ENCODE results near the gene CBX6. TPM values are rescaled to one million over a fixed set of nuclear protein-coding genes. Genes with fewer than 3 reads are reported as not detected.
"Not testable (repeated sequence)": the region's sequence is repeated elsewhere in the genome, so short reads cannot be mapped to it uniquely, and the experiment has no call there.

CBX6 gene
- 100 to 1,000 TPM; 159 to 171 TPM for total RNA-seq
- 10.8 TPM for polyA plus RNA-seq

DNA sequence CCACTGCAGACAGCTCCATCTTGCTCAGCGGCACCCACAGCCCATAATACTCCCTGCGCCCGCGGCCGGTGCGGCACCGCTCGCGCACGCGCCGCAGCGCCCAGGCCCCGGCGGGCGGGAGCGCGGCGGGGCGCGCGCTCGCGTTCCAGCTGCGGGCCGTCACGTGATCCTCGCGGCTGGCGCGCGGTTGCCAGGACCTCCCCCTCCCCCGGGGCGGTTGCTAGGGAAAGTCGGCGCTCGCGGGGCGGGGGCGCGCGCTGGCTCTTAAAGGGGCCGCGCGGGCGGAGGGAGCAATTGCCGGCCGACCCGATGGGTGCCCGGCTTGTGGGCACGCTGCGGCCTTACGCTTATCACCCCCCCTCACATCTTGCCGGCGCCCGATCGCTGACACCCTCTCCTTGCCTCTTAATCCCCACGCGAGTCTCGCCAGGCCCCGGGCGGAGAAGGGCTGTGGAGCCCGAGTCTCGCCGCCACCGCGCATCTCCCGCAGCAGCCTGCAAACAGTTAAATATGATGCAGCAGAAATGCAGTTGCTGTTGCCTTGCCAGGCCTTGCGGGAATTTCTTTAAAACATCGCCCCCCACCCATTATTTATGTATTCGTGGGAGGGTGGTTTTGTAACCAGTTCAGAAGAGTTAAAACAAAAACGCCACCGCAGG lies at the start of gene CBX6:
CBX6 (minus strand) TSS at position 45 of the 659 bp plus-strand sequence; CDS start at position 19, 26 bp downstream.
- peaks cover 0 to 4% of the 10 kb centered on the region in 2 donors for H3K27me3 Mint-ChIP-seq
- peak within 1 kb of the TSS; percentile 95 for H3K4me3 ChIP-seq (ENCODE audit: low read length)
- ChIA-PET POLR2A (interaction anchor here (0.5 to 2.4 kb wide), 7 partner anchors 11 to 1172 kb away, joined by 3 to 8 read pairs (median 4); partner anchors contain the start of genes GTPBP1, NPTXR and RPL3), CTCF (interaction anchor here (1.1 to 4.1 kb wide), 6 partner anchors 14 to 446 kb away, joined by 3 to 114 read pairs (median 4); partner anchors contain the start of genes CBX7 and RPL3)
- H3K4me1 Mint-ChIP-seq, result peaks cover 41 to 60% (median 50%) of the 10 kb centered on the region in 3 donors
- no peaks in the 10 kb centered on the region for H3K9me3 ChIP-seq (ENCODE audit: low read length)
- no peaks in the 10 kb centered on the region for H3K27me3 ChIP-seq (ENCODE audit: insufficient read depth, low read length, poor library complexity, severe bottlenecking)
- H3K36me3 ChIP-seq (ENCODE audit: insufficient read depth, low read length), result peaks cover 5% of the 10 kb centered on the region
- peak within 1 kb of the TSS; percentile 85 to 99 (median 90) for H3K27ac Mint-ChIP-seq
- H3K36me3 Mint-ChIP-seq, result peaks cover 0 to 33% (median 0%) of the 10 kb centered on the region in 3 donors
- peak; percentile 92 to 95 (median 93) for DNase-seq
- peak within 1 kb of the TSS; percentile 84 to 95 (median 92) for H3K4me3 Mint-ChIP-seq
- peak within 1 kb of the TSS; percentile 64 for H3K27ac ChIP-seq (ENCODE audit: low read depth, low read length)
- no peaks in the 10 kb centered on the region for H3K9me3 Mint-ChIP-seq
- peaks cover 44% of the 10 kb centered on the region for H3K4me1 ChIP-seq (ENCODE audit: insufficient read depth, low read length)

DNA sequence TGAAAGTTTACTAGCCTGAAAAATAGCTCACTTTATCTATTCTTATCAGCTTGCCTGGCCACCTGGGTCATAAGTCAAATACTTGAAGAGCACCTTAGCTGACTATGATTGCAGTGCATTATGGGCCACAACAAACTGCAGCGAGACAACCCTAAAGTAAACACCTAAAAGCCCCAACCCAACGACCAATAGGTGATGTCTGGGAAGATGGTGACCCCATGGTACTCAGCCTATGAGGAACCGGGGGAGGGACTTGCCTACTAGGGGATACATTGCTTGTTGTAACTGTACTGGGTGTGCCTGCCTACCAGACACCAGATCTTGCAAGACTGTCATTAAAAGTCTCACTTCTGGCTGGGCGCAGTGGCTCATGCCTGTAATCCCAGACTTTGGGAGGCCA lies 49.8 kb upstream of the CBX6 start:
- no peak for DNase-seq
- H3K27me3 ChIP-seq (ENCODE audit: insufficient read depth, low read length, poor library complexity, severe bottlenecking), result peaks cover 9% of the 10 kb centered on the region
- no peaks in the 10 kb centered on the region for H3K9me3 ChIP-seq (ENCODE audit: low read length)
- ChIA-PET POLR2A (no interaction called here), CTCF (interaction anchor here (1.3 kb wide), 1 partner anchor 52 kb away, joined by 3 read pairs; no protein-coding TSS in a partner anchor)
- Mint-ChIP-seq H3K4me3 (no peak overlapping the region), H3K4me1 (no peaks in the 10 kb centered on the region), H3K36me3 (no peaks in the 10 kb centered on the region), H3K9me3 (no peaks in the 10 kb centered on the region), H3K27me3 (peaks cover 21 to 31% of the 10 kb centered on the region in 2 donors), H3K27ac (no peak overlapping the region)
- no peak overlapping the region for H3K4me3 ChIP-seq (ENCODE audit: low read length)
- H3K4me1 ChIP-seq (ENCODE audit: insufficient read depth, low read length), result no peaks in the 10 kb centered on the region
- no peak overlapping the region for H3K27ac ChIP-seq (ENCODE audit: low read depth, low read length)
- no peaks in the 10 kb centered on the region for H3K36me3 ChIP-seq (ENCODE audit: insufficient read depth, low read length)

DNA sequence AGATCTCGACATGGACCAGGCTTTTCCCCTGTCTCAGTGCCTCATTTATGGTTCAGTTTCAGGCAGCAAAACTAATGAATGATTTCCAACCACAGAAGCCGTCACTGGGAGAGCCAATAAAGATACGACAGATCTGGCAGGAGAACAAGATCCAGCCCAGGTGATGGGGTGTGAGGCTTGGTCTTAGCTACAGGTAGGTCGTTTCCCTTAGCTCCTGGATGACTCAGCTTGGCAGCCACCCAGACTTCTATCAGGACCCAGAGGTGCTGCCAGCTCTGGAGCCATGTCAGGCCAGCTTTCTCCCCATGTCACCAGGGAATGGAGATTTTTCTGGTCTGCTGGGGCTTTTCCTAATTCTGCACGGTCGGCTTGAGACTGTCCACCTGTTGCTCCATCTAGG lies 49.1 kb upstream of the CBX6 start:
- Mint-ChIP-seq H3K36me3 (no peaks in the 10 kb centered on the region), H3K4me1 (no peaks in the 10 kb centered on the region), H3K9me3 (no peaks in the 10 kb centered on the region), H3K27me3 (peaks cover 18 to 31% of the 10 kb centered on the region in 2 donors), H3K4me3 (no peak overlapping the region), H3K27ac (no peak overlapping the region)
- CTCF ChIA-PET, result interaction anchor here (1.3 kb wide), 1 partner anchor 51 kb away, joined by 3 read pairs; no protein-coding TSS in a partner anchor
- DNase-seq, result no peak
- Histone ChIP-seq H3K27ac (ENCODE audit: low read depth, low read length) (no peak overlapping the region), H3K4me3 (ENCODE audit: low read length) (no peak overlapping the region), H3K9me3 (ENCODE audit: low read length) (no peaks in the 10 kb centered on the region), H3K4me1 (ENCODE audit: insufficient read depth, low read length) (no peaks in the 10 kb centered on the region), H3K36me3 (ENCODE audit: insufficient read depth, low read length) (no peaks in the 10 kb centered on the region), H3K27me3 (ENCODE audit: insufficient read depth, low read length, poor library complexity, severe bottlenecking) (peaks cover 8% of the 10 kb centered on the region)
- POLR2A ChIA-PET, result no interaction called here

- Mint-ChIP-seq H3K9me3 (no peaks in the 10 kb centered on the region), H3K27ac (no peak overlapping the region), H3K4me1 (no peaks in the 10 kb centered on the region), H3K27me3 (peaks cover 8 to 21% of the 10 kb centered on the region in 2 donors), H3K36me3 (no peaks in the 10 kb centered on the region), H3K4me3 (no peak overlapping the region)
- ChIA-PET CTCF (interaction anchor here (1.8 kb wide), 1 partner anchor 50 kb away, joined by 11 read pairs; no protein-coding TSS in a partner anchor), POLR2A (no interaction called here)
- no peak overlapping the region for H3K27ac ChIP-seq (ENCODE audit: low read depth, low read length)
- H3K9me3 ChIP-seq (ENCODE audit: low read length), result no peaks in the 10 kb centered on the region
- H3K4me1 ChIP-seq (ENCODE audit: insufficient read depth, low read length), result no peaks in the 10 kb centered on the region
- H3K4me3 ChIP-seq (ENCODE audit: low read length), result no peak overlapping the region
- no peaks in the 10 kb centered on the region for H3K36me3 ChIP-seq (ENCODE audit: insufficient read depth, low read length)
- DNase-seq, result no peak
- H3K27me3 ChIP-seq (ENCODE audit: insufficient read depth, low read length, poor library complexity, severe bottlenecking), result no peaks in the 10 kb centered on the region
Measured at GRCh38 chr22:38919631-38920190, 47.7 kb upstream of the CBX6 start.

- Histone ChIP-seq H3K36me3 (ENCODE audit: insufficient read depth, low read length) (no peaks in the 10 kb centered on the region), H3K4me3 (ENCODE audit: low read length) (no peak overlapping the region), H3K27me3 (ENCODE audit: insufficient read depth, low read length, poor library complexity, severe bottlenecking) (no peaks in the 10 kb centered on the region), H3K4me1 (ENCODE audit: insufficient read depth, low read length) (no peaks in the 10 kb centered on the region), H3K27ac (ENCODE audit: low read depth, low read length) (no peak overlapping the region), H3K9me3 (ENCODE audit: low read length) (no peaks in the 10 kb centered on the region)
- no peak for DNase-seq
- H3K4me1 Mint-ChIP-seq, result no peaks in the 10 kb centered on the region
- CTCF ChIA-PET, result no interaction called here
- no peak overlapping the region for H3K27ac Mint-ChIP-seq
- H3K4me3 Mint-ChIP-seq, result no peak overlapping the region
- H3K27me3 Mint-ChIP-seq, result peaks cover 13 to 46% of the 10 kb centered on the region in 2 donors
- H3K36me3 Mint-ChIP-seq, result peaks cover 0 to 1% (median 0%) of the 10 kb centered on the region in 3 donors
- H3K9me3 Mint-ChIP-seq, result no peaks in the 10 kb centered on the region
- POLR2A ChIA-PET, result no interaction called here
Measured at GRCh38 chr22:38911434-38911833, 39.4 kb upstream of the CBX6 start.

DNA sequence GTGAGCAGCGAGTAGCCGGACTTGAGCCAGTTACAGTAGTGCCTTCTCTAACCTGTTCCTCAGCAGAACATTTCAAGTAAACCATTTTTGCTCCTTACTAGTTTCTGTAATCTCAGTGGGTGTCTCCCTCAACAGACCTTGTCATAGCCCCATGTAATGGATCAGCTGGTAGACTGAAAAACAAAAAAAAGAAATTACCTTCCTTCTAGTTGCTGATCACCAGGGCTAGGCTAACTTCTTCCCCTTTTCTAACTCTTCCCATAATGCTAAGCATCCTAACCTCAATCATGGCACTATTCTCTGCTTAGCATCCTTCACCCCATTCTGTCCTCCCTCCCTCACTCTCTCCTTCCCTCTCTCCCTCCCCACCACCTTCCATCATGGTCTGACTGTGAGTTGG lies 35.8 kb upstream of the CBX6 start:
- POLR2A ChIA-PET, result no interaction called here
- Mint-ChIP-seq H3K27ac (no peak overlapping the region), H3K27me3 (peaks cover 15 to 52% of the 10 kb centered on the region in 2 donors), H3K9me3 (peaks cover 0 to 7% (median 4%) of the 10 kb centered on the region in 5 donors), H3K36me3 (peaks cover 0 to 4% (median 1%) of the 10 kb centered on the region in 3 donors), H3K4me3 (no peak overlapping the region), H3K4me1 (no peaks in the 10 kb centered on the region)
- no peaks in the 10 kb centered on the region for H3K36me3 ChIP-seq (ENCODE audit: insufficient read depth, low read length)
- no peak for DNase-seq
- H3K4me1 ChIP-seq (ENCODE audit: insufficient read depth, low read length), result no peaks in the 10 kb centered on the region
- no peaks in the 10 kb centered on the region for H3K27me3 ChIP-seq (ENCODE audit: insufficient read depth, low read length, poor library complexity, severe bottlenecking)
- no peak overlapping the region for H3K27ac ChIP-seq (ENCODE audit: low read depth, low read length)
- CTCF ChIA-PET, result no interaction called here
- no peaks in the 10 kb centered on the region for H3K9me3 ChIP-seq (ENCODE audit: low read length)
- H3K4me3 ChIP-seq (ENCODE audit: low read length), result no peak overlapping the region

GRCh38 chr22:38906052-38906451 lies 34.0 kb upstream of the CBX6 start:
- no peak overlapping the region for H3K4me3 ChIP-seq (ENCODE audit: low read length)
- no peaks in the 10 kb centered on the region for H3K27me3 ChIP-seq (ENCODE audit: insufficient read depth, low read length, poor library complexity, severe bottlenecking)
- CTCF ChIA-PET, result interaction anchor here (1.0 kb wide), 1 partner anchor 36 kb away, joined by 3 read pairs; no protein-coding TSS in a partner anchor
- Mint-ChIP-seq H3K4me3 (no peak overlapping the region), H3K9me3 (peaks cover 0 to 7% (median 4%) of the 10 kb centered on the region in 5 donors), H3K27ac (no peak overlapping the region), H3K27me3 (peaks cover 14 to 44% of the 10 kb centered on the region in 2 donors), H3K36me3 (peaks cover 0 to 4% (median 1%) of the 10 kb centered on the region in 3 donors), H3K4me1 (peaks cover 3 to 8% (median 5%) of the 10 kb centered on the region in 3 donors)
- no peak for DNase-seq
- H3K36me3 ChIP-seq (ENCODE audit: insufficient read depth, low read length), result no peaks in the 10 kb centered on the region
- no peaks in the 10 kb centered on the region for H3K9me3 ChIP-seq (ENCODE audit: low read length)
- H3K4me1 ChIP-seq (ENCODE audit: insufficient read depth, low read length), result no peaks in the 10 kb centered on the region
- POLR2A ChIA-PET, result no interaction called here
- no peak overlapping the region for H3K27ac ChIP-seq (ENCODE audit: low read depth, low read length)

DNA sequence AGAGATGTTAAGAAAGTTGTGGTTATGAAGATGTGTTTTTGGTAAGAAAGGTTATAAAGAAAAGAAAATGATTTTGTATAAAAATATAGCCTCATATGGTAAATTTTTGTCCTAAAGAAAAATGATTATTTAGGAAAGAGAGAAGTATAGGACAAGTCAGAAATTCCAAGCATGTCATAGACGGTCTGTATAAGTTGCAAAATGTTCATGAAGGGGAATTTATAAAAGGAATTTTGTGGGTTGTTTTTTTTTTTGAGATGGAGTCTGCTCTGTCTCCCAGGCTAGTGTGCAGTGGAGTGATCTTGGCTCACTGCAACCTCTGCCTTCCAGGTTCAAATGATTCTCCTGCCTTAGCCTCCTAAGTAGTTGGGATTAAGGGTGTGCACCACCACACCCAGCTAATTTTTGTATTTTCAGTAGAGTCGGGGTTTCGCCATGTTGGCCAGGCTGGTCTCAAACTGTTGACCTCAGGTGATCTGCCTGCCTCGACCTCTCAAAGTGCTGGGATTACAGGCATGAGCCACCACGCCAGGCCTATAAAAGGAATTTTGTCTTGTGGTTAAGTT lies 32.1 kb upstream of the CBX6 start:
- H3K27ac Mint-ChIP-seq; DNase-seq; H3K27ac ChIP-seq (ENCODE audit: low read depth, low read length); H3K4me1 ChIP-seq (ENCODE audit: insufficient read depth, low read length); H3K9me3 ChIP-seq (ENCODE audit: low read length); H3K9me3 Mint-ChIP-seq; H3K4me3 Mint-ChIP-seq; H3K36me3 ChIP-seq (ENCODE audit: insufficient read depth, low read length); H3K4me3 ChIP-seq (ENCODE audit: low read length); H3K27me3 ChIP-seq (ENCODE audit: insufficient read depth, low read length, poor library complexity, severe bottlenecking); POLR2A ChIA-PET; H3K36me3 Mint-ChIP-seq: not testable (repeated sequence)
- CTCF ChIA-PET, result interaction anchor here (0.7 kb wide), 1 partner anchor 34 kb away, joined by 4 read pairs; no protein-coding TSS in a partner anchor
- Mint-ChIP-seq H3K27me3 (peaks cover 13 to 25% of the 10 kb centered on the region in 2 donors), H3K4me1 (peaks cover 12 to 13% (median 13%) of the 10 kb centered on the region in 3 donors)
